ENCODE data around the gene CTSE. TPM values are rescaled to one million over a fixed set of nuclear protein-coding genes. Genes with fewer than 3 reads are reported as not detected.
A peak's percentile ranks its signal among the peaks of the same experiment; 100 is the strongest.

CTSE gene
- total and polyA plus RNA-seq, 9 of the 15 experiments (the other 6 are each of a cell fraction or from before 2014, with no cell fraction given), result 0.04 to 0.18 (median 0.09) TPM; not detected in 4

GRCh38 chr1:206012086-206012859 lies 11.4 kb downstream of the CTSE start (continued):
- TF ChIP-seq TAF7 (tag; IDR thresholded peaks at IDR 0.05) (no peak), TAF9B (IDR thresholded peaks at IDR 0.05; ENCODE audit: partially characterized antibody) (no peak), MGA (IDR thresholded peaks at IDR 0.05) (peak; percentile 64), WHSC1 (IDR thresholded peaks at IDR 0.05; ENCODE audit: low read length) (no peak), HBP1 (CRISPR knock-in tag; IDR thresholded peaks at IDR 0.05) (no peak), NFATC3 (IDR thresholded peaks at IDR 0.05) (no peak), ZBTB5 (IDR thresholded peaks at IDR 0.05) (no peak)
